ENCODE measurements around the gene C4BPA. TPM values are rescaled to one million over a fixed set of nuclear protein-coding genes. Genes with fewer than 3 reads are reported as not detected.

Gene C4BPA
- polyA plus RNA-seq, 1 experiment, result not detected

GRCh38 chr1:207130252-207131036 lies 26.4 kb downstream of the C4BPA start:
- Histone ChIP-seq H3K4me3 (ENCODE audit: low read depth, low read length) (no peak overlapping the region), H3K36me3 (ENCODE audit: control insufficient read depth, insufficient read depth, low read length) (no peaks in the 10 kb centered on the region), H3K27me3 (ENCODE audit: control insufficient read depth, insufficient read depth, low read length) (no peaks in the 10 kb centered on the region)
- DNase-seq (ENCODE audit: low read depth), result no peak
- TF ChIP-seq, protein P1, sequence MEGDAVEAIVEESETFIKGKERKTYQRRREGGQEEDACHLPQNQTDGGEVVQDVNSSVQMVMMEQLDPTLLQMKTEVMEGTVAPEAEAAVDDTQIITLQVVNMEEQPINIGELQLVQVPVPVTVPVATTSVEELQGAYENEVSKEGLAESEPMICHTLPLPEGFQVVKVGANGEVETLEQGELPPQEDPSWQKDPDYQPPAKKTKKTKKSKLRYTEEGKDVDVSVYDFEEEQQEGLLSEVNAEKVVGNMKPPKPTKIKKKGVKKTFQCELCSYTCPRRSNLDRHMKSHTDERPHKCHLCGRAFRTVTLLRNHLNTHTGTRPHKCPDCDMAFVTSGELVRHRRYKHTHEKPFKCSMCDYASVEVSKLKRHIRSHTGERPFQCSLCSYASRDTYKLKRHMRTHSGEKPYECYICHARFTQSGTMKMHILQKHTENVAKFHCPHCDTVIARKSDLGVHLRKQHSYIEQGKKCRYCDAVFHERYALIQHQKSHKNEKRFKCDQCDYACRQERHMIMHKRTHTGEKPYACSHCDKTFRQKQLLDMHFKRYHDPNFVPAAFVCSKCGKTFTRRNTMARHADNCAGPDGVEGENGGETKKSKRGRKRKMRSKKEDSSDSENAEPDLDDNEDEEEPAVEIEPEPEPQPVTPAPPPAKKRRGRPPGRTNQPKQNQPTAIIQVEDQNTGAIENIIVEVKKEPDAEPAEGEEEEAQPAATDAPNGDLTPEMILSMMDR (IDR thresholded peaks at IDR 0.05; ENCODE audit: insufficient read depth, low read depth, low read length), result no peak
- CTCF ChIA-PET, result no interaction called here
- POLR2A ChIA-PET, result no interaction called here

GRCh38 chr1:207131163-207131562 lies 27.1 kb downstream of the C4BPA start:
- no peaks in the 10 kb centered on the region for H3K27me3 ChIP-seq (ENCODE audit: control insufficient read depth, insufficient read depth, low read length)
- no peak overlapping the region for H3K4me3 ChIP-seq (ENCODE audit: low read depth, low read length)
- DNase-seq (ENCODE audit: low read depth), result no peak
- ChIA-PET CTCF (no interaction called here), POLR2A (no interaction called here)
- no peaks in the 10 kb centered on the region for H3K36me3 ChIP-seq (ENCODE audit: control insufficient read depth, insufficient read depth, low read length)
- TF ChIP-seq, protein P1 (IDR thresholded peaks at IDR 0.05; ENCODE audit: insufficient read depth, low read depth, low read length), result no peak

GRCh38 chr1:207134581-207134980 lies 30.5 kb downstream of the C4BPA start:
- H3K36me3 ChIP-seq (ENCODE audit: control insufficient read depth, insufficient read depth, low read length), result no peaks in the 10 kb centered on the region
- POLR2A ChIA-PET, result no interaction called here
- no peak overlapping the region for H3K4me3 ChIP-seq (ENCODE audit: low read depth, low read length)
- CTCF ChIA-PET, result interaction anchor here (0.9 to 1.2 kb wide), 3 partner anchors 24 to 271 kb away, joined by 3 read pairs; no protein-coding TSS in a partner anchor
- DNase-seq (ENCODE audit: low read depth), result no peak
- no peaks in the 10 kb centered on the region for H3K27me3 ChIP-seq (ENCODE audit: control insufficient read depth, insufficient read depth, low read length)
- TF ChIP-seq, protein P1 (IDR thresholded peaks at IDR 0.05; ENCODE audit: insufficient read depth, low read depth, low read length), result no peak

DNA sequence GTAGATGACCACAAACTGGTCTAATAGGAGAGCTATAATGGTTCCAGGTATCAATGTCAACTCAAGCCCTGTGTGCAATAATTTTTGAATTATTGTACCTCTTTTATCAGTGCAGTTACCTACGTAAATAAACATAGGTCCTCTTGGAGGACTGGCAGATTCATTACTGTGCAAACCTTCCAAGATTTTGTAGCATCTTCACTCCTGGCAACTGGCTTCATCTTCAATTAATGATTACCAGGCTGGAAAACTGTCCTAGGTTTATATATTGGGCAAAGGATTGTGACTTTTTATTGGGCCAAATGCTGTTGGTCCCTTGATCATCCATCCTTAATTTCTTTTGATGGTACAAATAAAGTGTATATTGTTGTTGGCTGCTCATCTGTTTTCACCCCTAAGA lies 35.6 kb downstream of the C4BPA start:
- ChIA-PET CTCF (no interaction called here), POLR2A (no interaction called here)
- no peak overlapping the region for H3K4me3 ChIP-seq (ENCODE audit: low read depth, low read length)
- H3K27me3 ChIP-seq (ENCODE audit: control insufficient read depth, insufficient read depth, low read length), result no peaks in the 10 kb centered on the region
- H3K36me3 ChIP-seq (ENCODE audit: control insufficient read depth, insufficient read depth, low read length), result no peaks in the 10 kb centered on the region
- TF ChIP-seq, protein P1 (IDR thresholded peaks at IDR 0.05; ENCODE audit: insufficient read depth, low read depth, low read length), result no peak
- no peak for DNase-seq (ENCODE audit: low read depth)

DNA sequence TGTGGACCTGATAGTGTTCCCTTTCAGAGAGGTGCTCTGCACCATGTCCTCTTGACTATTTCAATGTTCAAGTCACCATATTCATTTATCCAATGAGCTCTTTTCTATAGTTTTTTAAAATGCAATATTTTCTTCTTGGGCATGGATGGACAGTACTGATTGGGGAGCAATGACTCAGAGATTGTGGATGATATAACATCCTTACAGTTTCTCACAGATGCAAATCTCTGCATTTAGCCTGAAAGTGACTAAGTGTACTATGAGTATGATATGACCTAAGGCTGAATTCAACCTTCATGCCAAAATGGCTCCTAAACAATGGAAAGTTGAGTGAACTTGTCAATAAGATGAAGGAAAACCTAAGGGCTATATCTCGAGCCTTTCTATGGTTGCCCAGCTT lies 36.5 kb downstream of the C4BPA start:
- Histone ChIP-seq H3K4me3 (ENCODE audit: low read depth, low read length) (no peak overlapping the region), H3K36me3 (ENCODE audit: control insufficient read depth, insufficient read depth, low read length) (no peaks in the 10 kb centered on the region), H3K27me3 (ENCODE audit: control insufficient read depth, insufficient read depth, low read length) (no peaks in the 10 kb centered on the region)
- CTCF ChIA-PET, result no interaction called here
- POLR2A ChIA-PET, result no interaction called here
- TF ChIP-seq, protein P1 (IDR thresholded peaks at IDR 0.05; ENCODE audit: insufficient read depth, low read depth, low read length), result no peak
- DNase-seq (ENCODE audit: low read depth), result no peak

Data from BJ (cell line).